HEK293 (cell line): ENCODE data around the gene DPCD.

Source experiments
- CTCF ChIA-PET: fragments of 350-600 bp; formaldehyde crosslinking; extraction: SDS; loops from one replicate; lab custom pipeline; 2021; ENCODE audit warnings: antibody characterized with exemption; lab: Yijun Ruan, JAX
- POLR2A ChIA-PET: fragments of 300-600 bp; formaldehyde crosslinking; extraction: SDS; loops from one replicate; lab custom pipeline; 2020; ENCODE audit warnings: antibody characterized with exemption, inconsistent platforms; lab: Yijun Ruan, JAX
- H3K27ac ChIP-seq: fragments of 200-500 bp; sonication (Bioruptor generic); 2 replicates; pipeline ENCODE4 v1.5.1; 2014; ENCODE audit warnings: low read depth, low read length, control low read depth, inconsistent platforms; ENCODE audit errors: extremely low read depth
- H3K36me3 ChIP-seq, 2 experiments: fragments of 200-500 bp in 1 of 2; sonication (Bioruptor generic) in 1 of 2; 1 replicate in 1 of 2; 2 replicates in 1 of 2; pipeline ENCODE4 v1.5.1; 2014 to 2017; ENCODE audit warnings: inconsistent platforms in 2 of 2, low read length in 2 of 2; ENCODE audit not compliant: control insufficient read depth in 2 of 2, insufficient read depth in 1 of 2
- H3K4me1 ChIP-seq: fragments of 200-500 bp; sonication (Bioruptor generic); 2 replicates; pipeline ENCODE4 v1.5.1; 2014; ENCODE audit warnings: mild to moderate bottlenecking, low read length, inconsistent platforms; ENCODE audit not compliant: control insufficient read depth, insufficient read depth
- H3K4me3 ChIP-seq: 2 replicates; pipeline ENCODE4 v1.5.1; 2011; ENCODE audit warnings: low read depth, mild to moderate bottlenecking, control low read depth, low read length, moderate library complexity
- H3K9me3 ChIP-seq: fragments of 200-500 bp; sonication (Bioruptor generic); 2 replicates; pipeline ENCODE4 v1.5.1; 2014; ENCODE audit warnings: low read depth, low read length, inconsistent platforms; ENCODE audit not compliant: control insufficient read depth, insufficient read depth
- GFI1B ChIP-seq: fragments of 450-650 bp; formaldehyde crosslinking; IDR thresholded peaks from 2 replicates; pipeline ENCODE4 v1.5.1; 2016; ENCODE audit warnings: missing biosample characterization, missing genetic modification characterization
- GLIS1 ChIP-seq: fragments of 450-650 bp; formaldehyde crosslinking; IDR thresholded peaks from 2 replicates; pipeline ENCODE4 v1.5.1; 2016; ENCODE audit warnings: missing biosample characterization, missing genetic modification characterization
- KLF1 ChIP-seq: fragments of 450-650 bp; formaldehyde crosslinking; IDR thresholded peaks from 2 replicates; pipeline ENCODE4 v1.5.1; 2016; ENCODE audit warnings: missing biosample characterization, missing genetic modification characterization
- REST ChIP-seq: fragments of 450-650 bp; formaldehyde crosslinking; IDR thresholded peaks from 2 replicates; pipeline ENCODE4 v1.5.1; 2016; ENCODE audit warnings: missing biosample characterization, missing genetic modification characterization
- ZBTB10 ChIP-seq: fragments of 450-650 bp; formaldehyde crosslinking; IDR thresholded peaks from 2 replicates; pipeline ENCODE4 v1.5.1; 2016; ENCODE audit warnings: missing biosample characterization, missing genetic modification characterization
- ZBTB20 ChIP-seq: fragments of 450-650 bp; formaldehyde crosslinking; IDR thresholded peaks from 2 replicates; pipeline ENCODE4 v1.5.1; 2016; ENCODE audit warnings: missing biosample characterization, missing genetic modification characterization
- ZBTB26 ChIP-seq: fragments of 450-650 bp; formaldehyde crosslinking; optimal IDR thresholded peaks from 2 replicates; pipeline ENCODE3; 2016; ENCODE audit warnings: missing biosample characterization, mild to moderate bottlenecking, missing genetic modification characterization
- ZNF112 ChIP-seq: fragments of 450-650 bp; formaldehyde crosslinking; IDR thresholded peaks from 2 replicates; pipeline ENCODE4 v1.5.0; 2017; ENCODE audit warnings: missing biosample characterization, missing genetic modification characterization
- ZNF223 ChIP-seq: fragments of 450-650 bp; formaldehyde crosslinking; IDR thresholded peaks from 2 replicates; pipeline ENCODE4 v1.5.1; 2016; ENCODE audit warnings: missing biosample characterization, missing genetic modification characterization
- ZNF23 ChIP-seq: fragments of 450-650 bp; formaldehyde crosslinking; IDR thresholded peaks from 2 replicates; pipeline ENCODE4 v1.5.1; 2016; ENCODE audit warnings: missing biosample characterization, missing genetic modification characterization, borderline replicate concordance
- ZNF24 ChIP-seq: fragments of 450-650 bp; formaldehyde crosslinking; IDR thresholded peaks from 2 replicates; pipeline ENCODE4 v1.5.1; 2016; ENCODE audit warnings: missing biosample characterization, missing genetic modification characterization
- ZNF488 ChIP-seq: fragments of 450-650 bp; formaldehyde crosslinking; IDR thresholded peaks from 2 replicates; pipeline ENCODE4 v1.5.1; 2016; ENCODE audit warnings: missing biosample characterization, missing genetic modification characterization
- ZNF501 ChIP-seq: fragments of 450-650 bp; formaldehyde crosslinking; IDR thresholded peaks from 2 replicates; pipeline ENCODE4 v1.5.1; 2016; ENCODE audit warnings: missing biosample characterization, missing genetic modification characterization
- ZNF623 ChIP-seq: fragments of 450-650 bp; formaldehyde crosslinking; IDR thresholded peaks from 2 replicates; pipeline ENCODE4 v1.5.1; 2016; ENCODE audit warnings: missing biosample characterization, missing genetic modification characterization
- ZNF692 ChIP-seq: fragments of 450-650 bp; formaldehyde crosslinking; IDR thresholded peaks from 2 replicates; pipeline ENCODE4 v1.5.1; 2016; ENCODE audit warnings: missing biosample characterization, missing genetic modification characterization
- ZSCAN23 ChIP-seq: fragments of 450-650 bp; formaldehyde crosslinking; IDR thresholded peaks from 2 replicates; pipeline ENCODE4 v1.5.1; 2016; ENCODE audit warnings: missing biosample characterization, missing genetic modification characterization

DPCD gene

GRCh38 chr10:101577121-101577871 lies 10.8 kb upstream of the DPCD start:
- no peak overlapping the region for H3K4me3 ChIP-seq
- CTCF ChIA-PET = interaction anchor here (1.0 to 1.6 kb wide), 2 partner anchors 17 to 204 kb away, joined by 4 to 5 read pairs; no protein-coding TSS in a partner anchor
- POLR2A ChIA-PET = interaction anchor here (0.5 to 0.9 kb wide), 4 partner anchors 10 to 516 kb away, joined by 3 to 6 read pairs (median 4); partner anchors contain the start of genes DPCD and POLL
- H3K4me1 ChIP-seq = no peaks in the 10 kb centered on the region
- TF ChIP-seq ZNF112 (tag by site-specific recombination) = no peak
- TF ChIP-seq ZSCAN23 (tag by site-specific recombination) = no peak
- TF ChIP-seq ZNF692 (tag by site-specific recombination) = no peak
- TF ChIP-seq ZBTB10 (tag by site-specific recombination) = no peak
- no peak for TF ChIP-seq ZNF23 (tag by site-specific recombination)
- no peak for TF ChIP-seq ZNF24 (tag by site-specific recombination)
- no peak for TF ChIP-seq GLIS1
- no peak for TF ChIP-seq REST
- no peak for TF ChIP-seq ZBTB20
- no peak for TF ChIP-seq KLF1 (tag by site-specific recombination)
- TF ChIP-seq ZNF223 (tag by site-specific recombination) = no peak
- TF ChIP-seq GFI1B (tag by site-specific recombination) = no peak
- no peak for TF ChIP-seq ZNF488
- no peak for TF ChIP-seq ZBTB26 (tag by site-specific recombination)
- TF ChIP-seq ZNF623 (tag by site-specific recombination) = no peak
- no peak for TF ChIP-seq ZNF501 (tag by site-specific recombination)
- no peak overlapping the region for H3K27ac ChIP-seq
- peaks cover 4 to 44% of the 10 kb centered on the region in 2 experiments; a peak in 2 of 3 replicates for H3K36me3 ChIP-seq
- 0 out of 2 replicates have a peak, but pooled peaks cover 2% of the 10 kb centered on the region for H3K9me3 ChIP-seq
